ENCODE data around the gene CEP95. TPM values are rescaled to one million over a fixed set of nuclear protein-coding genes. Genes with fewer than 3 reads are reported as not detected.

Gene CEP95
- total RNA-seq, 1 donor from 2014 or later: 51.6 TPM

DNA sequence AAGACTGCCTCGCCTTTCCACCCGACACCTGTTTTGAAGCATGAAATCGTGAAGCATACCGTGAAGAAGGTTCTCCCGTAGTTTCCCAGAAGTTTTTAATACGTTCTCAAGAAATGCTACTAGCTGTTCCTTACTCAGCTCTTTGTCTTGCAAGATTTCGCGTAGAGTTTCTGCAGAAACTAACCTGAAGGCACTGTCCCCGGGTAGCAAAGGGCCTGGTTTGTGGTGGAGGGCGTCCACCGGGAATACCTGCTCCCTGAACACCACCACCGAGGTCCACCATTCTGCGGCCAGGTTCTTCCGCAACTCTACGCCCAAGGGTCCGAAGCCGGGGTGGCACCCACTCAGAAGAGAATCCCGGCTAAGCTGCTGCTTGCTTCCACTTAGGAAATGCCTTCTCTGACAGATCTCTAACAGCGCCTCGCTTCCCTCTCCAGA lies 10.4 kb upstream of the CEP95 start:
- intact Hi-C loops (cut with micrococcal nuclease): no loop called here

DNA sequence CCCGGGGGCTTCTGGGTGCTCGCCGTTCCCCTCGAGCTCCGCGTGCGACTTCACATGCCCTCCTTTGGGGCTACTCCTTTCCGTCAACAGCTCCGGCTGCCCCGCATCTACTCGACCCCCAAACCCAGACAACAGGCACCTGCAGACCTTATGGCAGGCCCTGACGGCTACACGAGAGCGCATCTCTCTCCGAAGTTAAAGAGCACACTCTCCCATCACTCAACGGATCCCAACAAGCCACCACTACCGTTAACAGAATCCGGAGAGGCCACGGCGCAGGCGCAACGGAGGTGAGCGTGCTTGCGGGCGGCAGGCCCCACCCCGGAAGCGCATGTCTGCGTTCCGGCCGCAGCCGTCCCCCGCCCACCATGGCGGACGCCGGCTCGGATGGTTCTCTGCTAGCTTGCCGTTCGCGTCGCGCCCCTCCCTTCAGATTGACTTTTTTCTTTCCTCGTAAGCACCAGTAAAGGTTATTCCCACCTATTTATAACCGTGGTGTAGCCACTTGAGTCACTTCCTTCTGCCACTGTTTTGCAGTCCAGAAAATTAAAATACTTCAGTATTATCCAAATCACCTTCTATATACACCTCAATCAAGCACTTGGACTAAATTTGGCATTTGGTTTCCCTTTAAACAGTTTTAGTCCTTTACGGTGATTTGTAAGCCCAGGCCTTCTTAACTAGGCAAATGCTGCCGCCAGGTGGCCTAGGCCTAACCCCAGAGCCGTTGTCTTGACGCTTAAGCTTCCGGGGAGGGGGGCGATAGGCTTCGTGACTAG lies 9.8 kb upstream of the CEP95 start, which contains the start of gene POLG2:
Gene POLG2 (minus strand): TSS at position 269 of the 779 bp plus-strand sequence. CDS start 86 bp downstream, at position 183.
- intact Hi-C loops (cut with micrococcal nuclease): loop anchor here (1.0 kb wide), 2 partner anchors 8 to 234 kb away; partner anchors contain the start of gene TEX2

DNA sequence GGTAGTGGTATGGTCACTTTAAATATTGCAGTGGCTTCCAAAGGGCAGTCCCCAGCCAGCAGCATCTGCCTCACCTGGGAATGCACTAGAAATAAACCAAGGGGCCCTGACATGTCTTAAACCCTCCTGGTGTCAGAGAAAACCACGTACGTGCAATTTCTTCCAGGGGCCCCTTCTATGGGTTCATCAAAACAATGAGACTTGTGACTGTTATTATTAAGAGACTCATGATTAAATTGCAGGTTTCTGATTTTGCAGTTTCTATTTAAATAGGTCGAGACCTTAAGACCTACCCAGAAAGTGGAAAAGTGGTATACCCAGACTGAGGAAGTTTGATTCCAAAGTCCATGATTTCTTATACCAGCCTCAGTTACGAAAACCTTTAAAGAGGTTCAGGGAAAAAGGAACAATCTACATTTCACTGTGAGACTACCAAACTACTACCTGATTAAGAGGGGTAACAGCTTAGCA lies 9.2 kb upstream of the CEP95 start:
- intact Hi-C loops (cut with micrococcal nuclease): loop anchor here (1.0 kb wide), 2 partner anchors 8 to 234 kb away; partner anchors contain the start of gene TEX2

DNA sequence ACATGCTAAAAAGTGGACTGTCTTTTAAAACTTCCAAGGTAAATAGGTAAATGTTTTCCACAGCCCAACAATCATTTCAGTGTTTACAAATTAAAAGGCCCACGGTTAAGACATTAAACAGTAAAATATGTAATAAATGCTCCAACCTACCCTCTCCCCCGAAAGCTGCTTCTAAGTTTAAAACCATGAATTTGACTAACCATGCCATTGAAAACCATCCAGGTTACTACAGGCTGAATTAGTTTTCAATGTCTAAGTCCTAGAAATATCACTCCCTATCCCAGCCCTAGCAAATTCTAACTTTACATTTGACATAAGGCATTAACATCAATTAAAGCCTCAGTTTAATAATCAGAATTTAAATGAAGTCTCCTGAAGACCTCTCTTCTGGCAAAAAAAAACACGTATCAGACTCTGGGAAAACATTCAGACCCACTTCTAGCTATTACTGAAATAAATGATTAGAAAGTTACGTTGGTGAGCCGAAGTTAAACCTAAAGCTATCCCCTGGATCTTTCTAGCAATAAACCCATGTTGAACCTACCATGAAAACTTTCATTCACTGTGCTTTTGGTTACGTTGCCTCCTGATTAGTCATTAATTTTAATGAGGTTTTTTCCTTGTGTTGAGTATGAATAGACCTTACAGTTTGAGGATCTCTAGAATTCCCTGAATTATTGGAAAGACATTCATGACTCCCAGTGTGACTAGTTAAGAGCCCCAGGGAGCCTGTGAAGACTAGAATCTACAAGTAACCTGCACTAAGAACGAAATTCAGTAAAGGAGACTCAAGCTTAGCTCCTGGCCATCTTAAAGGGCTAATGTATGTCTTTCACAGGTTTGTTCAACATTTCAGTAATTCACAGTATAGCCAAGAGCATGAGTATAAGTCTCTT lies 8.2 kb upstream of the CEP95 start:
- intact Hi-C loops (cut with micrococcal nuclease): no loop called here

DNA sequence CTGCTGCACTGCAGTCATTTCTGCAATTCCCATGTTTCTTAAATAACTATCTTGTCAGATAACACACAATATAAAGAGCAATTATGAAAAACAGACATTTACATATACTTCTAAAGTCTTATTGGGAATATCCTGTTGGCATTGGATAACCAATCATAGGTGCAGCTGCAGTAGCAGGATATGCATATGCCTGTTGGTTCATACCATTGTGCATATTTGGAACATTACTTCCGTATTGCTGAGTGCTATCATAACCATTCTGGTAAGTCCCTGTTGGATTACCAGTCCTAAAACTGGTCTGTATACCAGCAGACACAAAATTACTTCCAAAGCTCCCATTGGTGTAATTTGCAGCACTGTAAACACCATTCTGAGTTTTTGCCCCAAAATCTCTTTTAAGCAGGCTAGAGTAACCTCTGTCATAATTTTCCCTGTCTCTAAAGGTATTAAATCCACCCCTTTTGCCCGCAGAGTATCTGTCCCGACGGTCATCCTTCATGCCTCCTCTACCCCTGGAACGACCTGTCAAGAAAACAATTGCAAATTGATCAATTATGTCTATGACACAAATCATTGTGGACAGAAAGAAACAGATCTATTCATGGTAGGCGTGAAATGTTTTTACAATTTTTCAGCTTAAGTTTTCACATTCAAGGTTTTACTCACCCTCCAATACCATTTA lies 6.8 kb upstream of the CEP95 start:
- intact Hi-C loops (cut with micrococcal nuclease): no loop called here

DNA sequence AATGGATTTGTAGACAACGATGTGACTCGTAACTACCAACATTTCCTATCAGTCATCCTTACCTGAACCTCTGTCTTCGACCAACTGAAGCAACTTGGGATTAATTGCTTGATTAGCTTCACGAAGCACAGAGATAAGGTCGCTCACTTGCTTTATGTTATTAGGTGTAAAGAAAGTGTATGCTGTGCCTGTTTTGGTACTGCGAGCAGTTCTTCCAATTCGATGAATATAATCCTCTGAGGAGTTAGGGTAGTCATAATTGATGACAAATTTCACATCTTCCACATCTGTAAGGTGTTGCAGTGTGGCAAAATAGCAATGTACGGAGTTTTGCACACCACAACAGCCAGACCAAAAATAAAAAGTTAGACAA lies 6.3 kb upstream of the CEP95 start:
- intact Hi-C loops (cut with micrococcal nuclease): no loop called here

DNA sequence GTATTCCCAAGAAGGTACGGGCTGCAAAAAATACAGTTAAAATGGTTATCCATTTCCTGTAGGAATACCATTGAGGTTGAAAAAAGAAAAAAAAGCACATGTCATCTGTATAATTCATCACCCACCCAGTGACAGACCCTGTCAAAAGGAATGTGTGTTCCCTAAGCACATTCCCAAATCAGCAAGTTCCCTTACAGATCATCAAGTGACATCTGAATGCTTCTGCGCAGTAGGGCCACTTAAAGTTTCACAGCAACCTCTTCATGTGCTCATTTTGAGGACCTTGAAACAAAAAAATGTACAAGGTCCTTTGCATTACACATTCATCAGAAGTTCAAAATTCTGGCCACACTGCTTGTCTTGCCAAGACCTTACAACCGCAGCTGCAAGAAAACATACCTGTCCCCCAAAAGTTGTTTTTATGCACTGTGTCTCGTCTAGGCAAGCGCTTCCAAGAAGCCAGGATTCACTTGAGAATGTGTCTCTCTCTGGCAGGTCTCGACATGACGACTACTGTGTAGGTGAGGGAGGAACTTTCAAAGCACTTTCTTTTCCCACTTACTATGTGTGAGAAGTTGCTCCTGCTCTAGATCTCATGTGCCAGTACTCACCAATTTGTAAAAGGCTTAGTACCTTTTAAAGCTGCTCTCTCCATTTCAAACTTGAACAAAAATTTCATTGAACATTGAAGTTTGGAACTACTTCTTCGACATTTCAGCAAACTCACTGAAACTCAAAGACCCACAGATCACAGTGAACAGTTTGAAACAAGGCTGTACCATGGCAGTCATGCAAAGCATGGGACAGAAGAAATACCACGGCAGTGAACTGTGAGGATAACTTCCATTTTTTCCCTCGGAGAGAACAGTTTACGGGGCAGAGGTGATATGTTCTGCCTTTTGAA lies 5.7 kb upstream of the CEP95 start:
- intact Hi-C loops (cut with micrococcal nuclease): no loop called here

DNA sequence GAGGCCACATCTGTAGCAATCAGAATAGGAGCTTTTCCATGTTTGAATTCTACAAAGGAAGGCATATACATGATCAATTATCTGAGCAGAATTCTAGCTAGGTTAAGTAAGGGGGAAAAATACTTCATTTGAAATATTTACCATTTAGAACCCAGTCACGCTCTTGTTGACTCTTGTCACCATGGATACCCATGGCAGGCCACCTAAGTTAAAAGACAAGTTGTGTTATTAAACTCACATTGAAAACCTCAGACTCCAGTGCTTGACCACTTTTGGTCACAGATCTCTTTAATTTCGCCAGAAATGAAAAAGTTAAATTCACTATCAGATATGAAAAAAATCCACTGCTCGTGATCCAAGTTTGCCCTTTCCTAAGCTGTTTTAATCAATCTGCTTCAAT lies 4.8 kb upstream of the CEP95 start:
- intact Hi-C loops (cut with micrococcal nuclease): no loop called here

DNA sequence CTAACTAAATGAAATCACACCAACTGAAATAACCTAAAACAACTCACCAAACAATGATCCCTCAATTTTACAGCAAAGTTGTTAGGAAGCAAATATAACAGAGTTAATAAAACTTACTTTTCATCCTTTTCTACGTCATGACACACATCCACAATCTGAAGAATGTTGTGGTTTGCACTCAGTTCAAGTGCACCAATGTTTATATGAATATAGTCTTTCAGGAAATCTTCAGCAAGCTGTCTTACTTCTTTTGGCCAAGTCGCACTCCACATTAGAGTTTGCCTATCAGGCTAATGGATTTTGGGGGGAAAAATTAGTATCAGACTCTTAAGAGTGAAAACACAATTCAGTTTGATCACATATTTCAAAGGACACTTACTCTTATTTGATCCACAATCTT lies 4.0 kb upstream of the CEP95 start:
- intact Hi-C loops (cut with micrococcal nuclease): no loop called here

DNA sequence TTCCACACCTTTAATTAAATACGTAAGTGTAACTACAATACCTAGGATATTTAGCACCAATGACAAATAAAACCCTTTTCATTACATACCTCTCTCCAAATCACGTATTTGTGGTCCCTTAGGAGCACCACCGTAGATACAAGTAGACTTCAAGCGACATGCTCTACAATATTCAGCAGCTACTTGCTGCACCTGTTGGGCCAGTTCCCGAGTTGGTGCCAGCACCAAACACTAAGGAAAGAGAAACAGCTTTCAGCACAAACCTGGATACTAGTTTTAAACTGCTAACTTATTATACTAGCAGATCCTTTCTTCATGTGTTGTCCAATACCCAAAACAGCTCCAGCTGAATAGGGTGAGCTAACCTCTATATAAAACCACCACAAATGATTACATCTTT lies 3.4 kb upstream of the CEP95 start:
- intact Hi-C loops (cut with micrococcal nuclease): no loop called here

DNA sequence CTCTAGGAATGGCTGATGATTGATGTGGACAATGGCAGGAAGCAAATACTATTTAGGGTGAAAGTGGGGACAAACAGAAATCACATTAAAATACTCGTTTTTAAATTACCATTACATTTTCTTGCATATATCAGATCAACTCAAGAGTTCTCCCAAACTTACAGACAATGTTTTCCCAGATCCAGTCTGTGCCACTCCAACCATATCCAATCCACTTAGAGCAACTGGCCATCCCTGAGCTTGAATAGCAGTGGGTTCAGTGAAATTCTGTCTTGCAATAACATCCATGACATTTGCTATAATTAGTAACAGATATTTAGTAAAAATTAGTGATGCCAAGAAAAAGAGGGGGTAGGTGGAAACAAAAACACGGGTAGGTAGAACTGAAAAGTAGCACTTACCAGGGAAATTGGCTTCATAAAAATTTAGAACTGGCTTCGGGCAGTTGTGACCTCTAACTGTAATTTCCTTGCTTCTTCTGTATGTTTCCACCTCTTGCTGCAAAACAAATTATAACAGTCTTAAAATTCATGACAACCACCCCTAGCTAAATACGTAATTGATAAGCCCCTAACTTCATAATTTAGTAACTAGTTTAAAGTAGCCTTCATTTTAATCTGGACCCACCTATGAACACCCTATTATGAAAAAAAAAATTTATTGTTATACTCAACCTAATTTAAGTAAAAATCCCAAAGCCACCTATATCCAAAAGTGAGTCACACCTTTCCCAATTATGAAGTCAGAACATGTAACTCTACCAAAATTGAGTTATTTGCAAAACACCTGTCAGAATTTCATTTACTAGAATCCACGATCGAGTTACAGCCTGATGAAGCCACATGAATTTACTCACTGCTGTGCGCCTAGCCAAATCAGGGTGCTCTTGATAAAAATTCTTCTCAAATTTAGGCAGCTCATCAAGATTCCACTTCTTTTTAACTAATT lies 2.7 kb upstream of the CEP95 start:
- intact Hi-C loops (cut with micrococcal nuclease): loop anchor here (2.0 kb wide), 1 partner anchor 677 kb away; the partner anchor contains the start of genes FTSJ3 and PSMC5

DNA sequence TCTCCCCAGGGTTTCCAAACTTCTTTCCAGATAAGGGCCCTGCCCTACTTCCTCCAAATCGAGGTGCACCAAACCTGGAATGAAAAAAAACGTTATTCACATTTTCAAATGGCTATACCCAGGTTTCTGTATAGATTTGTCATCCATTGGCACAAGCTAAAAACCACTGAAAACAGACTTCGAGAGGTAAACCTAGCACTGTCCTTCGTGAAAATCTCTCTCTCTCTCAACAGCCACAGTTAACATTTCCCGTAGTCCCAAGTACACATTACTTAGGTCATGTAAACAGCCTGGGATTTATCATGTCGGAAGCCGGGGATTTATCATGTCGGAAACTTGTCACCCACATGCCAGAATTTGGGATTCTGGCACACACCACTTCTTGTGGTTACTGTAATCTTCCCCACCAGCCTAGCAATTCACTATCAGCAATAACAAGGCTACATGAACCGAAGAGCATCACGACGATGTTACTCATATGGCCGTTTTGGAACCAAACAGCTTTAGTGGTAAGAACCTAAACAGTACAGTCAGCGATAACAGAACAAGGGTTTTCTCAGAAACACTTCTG lies 1.9 kb upstream of the CEP95 start:
- intact Hi-C loops (cut with micrococcal nuclease): loop anchor here (1.0 to 5.0 kb wide), 5 partner anchors 8 to 953 kb away; partner anchors contain the start of genes DCAF7, FTSJ3, GNA13 and MAP3K3

DNA sequence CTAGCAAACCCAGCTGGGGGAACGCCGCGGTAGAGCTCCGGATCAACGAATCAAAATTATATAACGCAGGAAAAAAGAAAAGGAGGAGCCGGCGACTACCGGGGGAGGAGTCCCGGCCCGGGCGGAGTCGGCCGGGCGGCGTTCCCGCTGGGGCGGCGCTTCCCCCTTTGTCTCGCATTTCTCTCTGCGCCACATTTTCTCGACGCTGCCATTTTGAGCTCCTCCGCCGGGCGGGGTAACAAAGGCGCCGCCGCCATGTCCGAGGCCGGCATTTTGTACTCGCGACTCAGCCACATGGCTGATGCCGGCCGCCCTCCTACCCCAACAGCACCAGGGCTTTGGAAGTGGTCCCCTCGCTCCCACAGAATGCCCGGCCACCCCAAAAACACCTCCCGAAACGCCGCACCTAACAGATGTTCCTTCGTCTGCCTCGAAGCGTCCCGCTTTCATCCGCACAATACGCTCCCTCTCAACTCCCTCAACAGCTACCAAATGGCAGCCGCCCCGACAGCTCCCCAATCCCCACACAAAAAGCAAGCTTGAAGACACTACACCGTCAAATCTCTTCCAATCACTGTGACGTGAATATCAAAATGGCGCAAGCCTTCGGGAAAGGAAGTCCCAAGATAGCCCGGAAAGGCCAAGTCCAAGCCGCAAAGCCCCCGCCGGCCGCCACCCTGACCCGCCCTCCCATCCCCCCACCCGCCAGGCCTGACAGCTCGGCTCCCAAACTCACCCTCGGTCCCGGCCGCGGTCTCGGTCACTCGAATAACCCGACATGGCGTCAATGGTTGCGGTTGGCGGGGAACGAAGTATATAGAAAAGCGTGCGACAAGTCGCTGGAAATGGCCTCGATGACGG lies 1.2 kb upstream of the CEP95 start:
- intact Hi-C loops (cut with micrococcal nuclease): loop anchor here (1.0 to 5.0 kb wide), 18 partner anchors 8 to 953 kb away; partner anchors contain the start of genes CCDC47, DCAF7, ERN1 and FTSJ3

DNA sequence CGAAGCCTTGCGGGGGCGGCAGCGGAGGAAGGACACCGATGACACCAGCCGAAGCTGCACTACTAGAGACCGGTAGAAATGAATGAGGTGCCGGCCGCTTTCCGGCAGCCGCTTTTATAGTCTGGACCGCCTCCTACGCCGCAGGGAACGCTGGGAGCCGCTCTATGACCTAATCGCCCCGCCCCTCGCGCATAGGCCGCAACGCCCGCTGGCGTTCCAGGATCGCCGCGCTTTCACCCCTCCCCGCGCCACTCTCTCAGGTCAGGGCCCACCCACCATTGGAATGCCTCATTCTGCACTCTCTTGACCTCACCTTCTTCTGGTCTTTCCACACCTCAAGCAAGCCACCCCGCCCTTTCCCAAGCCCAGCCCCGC lies 589 bp upstream of the CEP95 start, which contains the start of gene DDX5:
Gene DDX5 (minus strand): TSS at position 89 of the 375 bp plus-strand sequence. CDS start 170 bp downstream, outside the sequence.
- intact Hi-C loops (cut with micrococcal nuclease): loop anchor here (1.0 to 5.0 kb wide), 16 partner anchors 67 to 954 kb away; partner anchors contain the start of genes CCDC47, DCAF7, ERN1 and GNA13

DNA sequence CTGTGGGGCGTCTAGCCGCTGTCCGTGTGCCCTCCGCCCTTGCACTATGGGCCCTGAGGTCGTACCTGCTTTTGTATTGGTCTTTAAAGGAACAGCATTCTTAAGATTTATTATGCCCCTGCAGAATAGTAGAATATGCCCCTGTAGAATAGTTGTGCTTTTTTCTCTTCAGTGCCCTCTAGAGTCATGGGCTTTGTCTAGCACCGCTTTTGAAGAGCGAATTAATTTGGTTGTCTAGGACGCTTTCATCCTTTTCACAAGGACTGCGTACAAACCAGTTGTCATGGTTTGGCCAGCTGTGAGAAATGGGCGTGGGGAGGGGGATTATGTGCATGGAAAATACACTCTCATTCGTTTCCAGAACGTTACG lies 621 bp downstream of the CEP95 start:
- intact Hi-C loops (cut with micrococcal nuclease): loop anchor here (1.0 to 5.0 kb wide), 11 partner anchors 87 to 955 kb away; partner anchors contain the start of genes CCDC47, DCAF7, GNA13 and MAP3K3

DNA sequence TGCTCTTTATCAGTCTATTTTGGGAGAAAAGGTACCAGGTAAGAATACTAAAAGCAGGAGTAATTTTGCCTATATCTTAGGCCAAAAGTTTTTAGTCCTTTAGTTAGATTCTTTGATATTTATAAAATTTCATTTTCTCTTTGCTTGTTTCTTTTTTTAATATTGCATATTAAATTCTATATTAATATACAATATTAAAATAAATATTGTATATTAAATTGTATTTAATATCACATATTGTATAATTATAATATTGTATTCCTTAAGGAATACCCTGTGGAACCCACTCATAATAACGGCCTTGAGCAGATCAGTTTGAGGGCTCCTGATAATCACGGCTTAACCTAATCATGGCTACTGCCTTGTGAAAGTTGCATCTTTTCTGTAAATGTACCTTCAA lies 1.9 kb downstream of the CEP95 start:
- intact Hi-C loops (cut with micrococcal nuclease): loop anchor here (5.0 kb wide), 3 partner anchors 549 to 956 kb away; partner anchors contain the start of genes DCAF7, GNA13 and MAP3K3

DNA sequence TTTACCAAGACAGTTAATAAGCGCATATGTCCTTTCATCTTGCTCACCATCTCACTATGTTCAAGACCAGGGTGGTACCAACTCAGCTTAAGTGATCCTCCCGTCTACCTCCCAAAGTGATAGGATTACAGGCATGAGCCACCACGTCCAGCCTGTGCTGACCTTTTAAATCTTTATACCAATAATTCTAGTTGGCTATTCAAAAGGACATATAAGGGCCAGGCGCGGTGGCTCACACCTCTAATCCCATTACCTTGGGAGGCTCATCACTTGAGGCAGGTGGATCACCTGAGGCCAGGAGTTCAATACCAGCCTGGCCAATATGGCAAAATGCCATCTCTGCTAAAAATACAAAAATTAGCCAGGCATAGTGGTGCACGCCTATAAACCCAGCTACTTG lies 2.4 kb downstream of the CEP95 start:
- intact Hi-C loops (cut with micrococcal nuclease): loop anchor here (5.0 kb wide), 3 partner anchors 548 to 957 kb away; partner anchors contain the start of genes DCAF7, GNA13 and MAP3K3

Data from T-helper 1 cell treated with Interleukin-12 subunit alpha and Interleukin-12 subunit beta and Interleukin-4 antibody, amounts not matched to agents 30 ng/mL and 1 ng/mL, for 36 hours (primary cell).